ENCODE results near the gene DDX24. TPM values are rescaled to one million over a fixed set of nuclear protein-coding genes. Genes with fewer than 3 reads are reported as not detected.
A peak's percentile ranks its signal among the peaks of the same experiment; 100 is the strongest.

Gene DDX24
- total RNA-seq, 4 donors from 2014 or later = 107 to 134 (median 108) TPM

- Histone ChIP-seq H3K27ac (no peak overlapping the region), H3K36me3 (no peaks in the 10 kb centered on the region), H3K4me3 (no peak overlapping the region), H3K4me1 (peaks cover 14% of the 10 kb centered on the region), H3K27me3 (no peaks in the 10 kb centered on the region), H3K9me3 (peaks cover 12% of the 10 kb centered on the region)
- no peak for TF ChIP-seq POLR2A (IDR thresholded peaks at IDR 0.05)
- TF ChIP-seq CTCF (IDR thresholded peaks at IDR 0.05) = no peak
- no peak for TF ChIP-seq EP300 (IDR thresholded peaks at IDR 0.05)
- TF ChIP-seq POLR2AphosphoS5 (IDR thresholded peaks at IDR 0.05) = no peak
- DNase-seq (ENCODE audit: low spot score in 2 of 2) = peak; percentile 22 to 24
These were observed 38.1 kb upstream of the DDX24 start for GRCh38 chr14:94119071-94119470.

GRCh38 chr14:94117856-94118255 lies 36.9 kb upstream of the DDX24 start:
- no peak overlapping the region for H3K27ac ChIP-seq
- WGBS = 82% methylated on average over 9 of the region's 9 CpGs
- no peak overlapping the region for H3K4me3 ChIP-seq
- DNase-seq (ENCODE audit: low spot score in 2 of 2) = peak; percentile 18 to 36
- H3K9me3 ChIP-seq = peaks cover 12% of the 10 kb centered on the region
- TF ChIP-seq POLR2AphosphoS5 (IDR thresholded peaks at IDR 0.05) (no peak), POLR2A (IDR thresholded peaks at IDR 0.05) (no peak), CTCF (IDR thresholded peaks at IDR 0.05) (no peak), EP300 (IDR thresholded peaks at IDR 0.05) (no peak)
- H3K36me3 ChIP-seq = no peaks in the 10 kb centered on the region
- H3K4me1 ChIP-seq = peaks cover 25% of the 10 kb centered on the region
- no peaks in the 10 kb centered on the region for H3K27me3 ChIP-seq

GRCh38 chr14:94116701-94117100 lies 35.7 kb upstream of the DDX24 start:
- Histone ChIP-seq H3K4me1 (peaks cover 31% of the 10 kb centered on the region), H3K9me3 (peaks cover 12% of the 10 kb centered on the region), H3K4me3 (no peak overlapping the region), H3K27ac (no peak overlapping the region), H3K36me3 (no peaks in the 10 kb centered on the region), H3K27me3 (no peaks in the 10 kb centered on the region)
- whole genome bisulfite sequencing = 93% methylated on average over 10 of the region's 10 CpGs
- no peak for TF ChIP-seq EP300 (IDR thresholded peaks at IDR 0.05)
- no peak for TF ChIP-seq CTCF (IDR thresholded peaks at IDR 0.05)
- TF ChIP-seq POLR2AphosphoS5 (IDR thresholded peaks at IDR 0.05) = no peak
- no peak for TF ChIP-seq POLR2A (IDR thresholded peaks at IDR 0.05)
- DNase-seq (ENCODE audit: low spot score in 2 of 2) = peak; percentile 46 to 48

GRCh38 chr14:94115631-94116030 lies 34.6 kb upstream of the DDX24 start:
- TF ChIP-seq POLR2AphosphoS5 (IDR thresholded peaks at IDR 0.05) = no peak
- TF ChIP-seq POLR2A (IDR thresholded peaks at IDR 0.05) = no peak
- TF ChIP-seq EP300 (IDR thresholded peaks at IDR 0.05) = no peak
- no peak for TF ChIP-seq CTCF (IDR thresholded peaks at IDR 0.05)
- Histone ChIP-seq H3K27ac (peak overlapping the region; percentile 5), H3K4me1 (peaks cover 34% of the 10 kb centered on the region), H3K36me3 (no peaks in the 10 kb centered on the region), H3K27me3 (no peaks in the 10 kb centered on the region), H3K4me3 (no peak overlapping the region), H3K9me3 (peaks cover 12% of the 10 kb centered on the region)
- 94% methylated on average over 14 of the region's 15 CpGs for whole genome bisulfite sequencing
- DNase-seq (ENCODE audit: low spot score in 2 of 2) = peak; percentile 56 to 61

- H3K4me3 ChIP-seq = no peak overlapping the region
- peaks cover 8% of the 10 kb centered on the region for H3K9me3 ChIP-seq
- H3K27me3 ChIP-seq = no peaks in the 10 kb centered on the region
- DNase-seq (ENCODE audit: low spot score in 2 of 2) = peak; percentile 44 to 56
- WGBS = 5% methylated on average over 4 of the region's 4 CpGs
- no peaks in the 10 kb centered on the region for H3K36me3 ChIP-seq
- peak overlapping the region; percentile 46 for H3K27ac ChIP-seq
- TF ChIP-seq CTCF (IDR thresholded peaks at IDR 0.05) = no peak
- no peak for TF ChIP-seq POLR2AphosphoS5 (IDR thresholded peaks at IDR 0.05)
- TF ChIP-seq POLR2A (IDR thresholded peaks at IDR 0.05) = no peak
- no peak for TF ChIP-seq EP300 (IDR thresholded peaks at IDR 0.05)
- peaks cover 37% of the 10 kb centered on the region for H3K4me1 ChIP-seq
These were observed 34.1 kb upstream of the DDX24 start for GRCh38 chr14:94115058-94115591.

All from suprapubic skin (tissue), 4 donors.